ENCODE data around the gene NUAK2.

NUAK2 gene

GRCh38 chr1:205310976-205311704, 10.4 kb downstream of the NUAK2 start:
- Histone ChIP-seq H3K4me3 (replicated peaks; ENCODE audit: low read depth, low read length) (no peak overlapping the region), H3K27me3 (replicated peaks; ENCODE audit: control insufficient read depth, insufficient read depth, low read length) (no peaks in the 10 kb centered on the region; the same call in 1 of the 2 replicates), H3K36me3 (ENCODE audit: control insufficient read depth, insufficient read depth, low read length) (no peaks in the 10 kb centered on the region)
- TF ChIP-seq CTCF (IDR thresholded peaks at IDR 0.05; ENCODE audit: insufficient read depth, low read length, poor library complexity, severe bottlenecking) = no peak
- DNase-seq (ENCODE audit: extremely low read depth, insufficient read length) = no peak

- Histone ChIP-seq H3K27me3 (replicated peaks; ENCODE audit: control insufficient read depth, insufficient read depth, low read length) (no peaks in the 10 kb centered on the region; the same call in 1 of the 2 replicates), H3K36me3 (ENCODE audit: control insufficient read depth, insufficient read depth, low read length) (no peaks in the 10 kb centered on the region), H3K4me3 (replicated peaks; ENCODE audit: low read depth, low read length) (no peak overlapping the region)
- TF ChIP-seq CTCF (IDR thresholded peaks at IDR 0.05; ENCODE audit: insufficient read depth, low read length, poor library complexity, severe bottlenecking) = no peak
- DNase-seq (ENCODE audit: extremely low read depth, insufficient read length) = no peak
These were observed 11.8 kb downstream of the NUAK2 start for GRCh38 chr1:205309741-205310140.

- peaks cover 2% of the 10 kb centered on the region for H3K36me3 ChIP-seq (ENCODE audit: control insufficient read depth, insufficient read depth, low read length)
These were observed 14.5 kb downstream of the NUAK2 start for GRCh38 chr1:205306929-205307566.

GRCh38 chr1:205304695-205305070, 16.9 kb downstream of the NUAK2 start:
- no peak overlapping the region for H3K4me3 ChIP-seq (replicated peaks; ENCODE audit: low read depth, low read length)
- no peaks in the 10 kb centered on the region; the same call in 1 of the 2 replicates for H3K27me3 ChIP-seq (replicated peaks; ENCODE audit: control insufficient read depth, insufficient read depth, low read length)
- TF ChIP-seq CTCF (IDR thresholded peaks at IDR 0.05; ENCODE audit: insufficient read depth, low read length, poor library complexity, severe bottlenecking) = no peak
- DNase-seq (ENCODE audit: extremely low read depth, insufficient read length) = no peak
- peaks cover 2% of the 10 kb centered on the region for H3K36me3 ChIP-seq (ENCODE audit: control insufficient read depth, insufficient read depth, low read length)

More at GRCh38 chr1:205306929-205307566, 14.5 kb downstream of the NUAK2 start:
- no peak for DNase-seq (ENCODE audit: extremely low read depth, insufficient read length)
- Histone ChIP-seq H3K4me3 (replicated peaks; ENCODE audit: low read depth, low read length) (no peak overlapping the region), H3K27me3 (replicated peaks; ENCODE audit: control insufficient read depth, insufficient read depth, low read length) (no peaks in the 10 kb centered on the region; the same call in 1 of the 2 replicates)
- no peak for TF ChIP-seq CTCF (IDR thresholded peaks at IDR 0.05; ENCODE audit: insufficient read depth, low read length, poor library complexity, severe bottlenecking)

GRCh38 chr1:205304046-205304694, 17.4 kb downstream of the NUAK2 start:
- no peaks in the 10 kb centered on the region; the same call in 1 of the 2 replicates for H3K27me3 ChIP-seq (replicated peaks; ENCODE audit: control insufficient read depth, insufficient read depth, low read length)
- peaks cover 2% of the 10 kb centered on the region for H3K36me3 ChIP-seq (ENCODE audit: control insufficient read depth, insufficient read depth, low read length)
- DNase-seq (ENCODE audit: extremely low read depth, insufficient read length) = no peak
- no peak for TF ChIP-seq CTCF (IDR thresholded peaks at IDR 0.05; ENCODE audit: insufficient read depth, low read length, poor library complexity, severe bottlenecking)
- no peak overlapping the region for H3K4me3 ChIP-seq (replicated peaks; ENCODE audit: low read depth, low read length)
